Aorta (tissue), 5 donors: Measurements from ENCODE around the gene C22orf15. TPM values are rescaled to one million over a fixed set of nuclear protein-coding genes. Genes with fewer than 3 reads are reported as not detected.

Experiments used
- ATAC-seq: fragments of 200-7000 bp; cut with Tn5 transposase; one replicate; pipeline ENCODE4 v1.9.1; 2022; ENCODE audit warnings: moderate library complexity; ENCODE audit not compliant: low FRiP score
- DNase-seq, 2 donors: peaks; one replicate each; pipeline ENCODE4 v3.0.0-alpha.2; 2020
- H3K27ac ChIP-seq, 2 donors: one replicate each; pipeline ENCODE4 v1.5.1; 2013; ENCODE audit warnings: low read length in 2 of 2, mild to moderate bottlenecking in 2 of 2, moderate library complexity in 2 of 2, control low read depth in 1 of 2, inconsistent platforms in 1 of 2, low read depth in 1 of 2
- H3K27me3 ChIP-seq, 2 donors: one replicate each; pipeline ENCODE4 v1.6.1; 2013; ENCODE audit warnings: control low read depth in 1 of 2, low read length in 1 of 2, mild to moderate bottlenecking in 1 of 2, moderate library complexity in 1 of 2; ENCODE audit not compliant: insufficient read depth in 2 of 2, control insufficient read depth in 1 of 2
- H3K36me3 ChIP-seq, 2 donors: one replicate each; pipeline ENCODE4 v1.6.1; 2013; ENCODE audit warnings: control low read depth in 1 of 2, low read length in 1 of 2, mild to moderate bottlenecking in 1 of 2; ENCODE audit not compliant: insufficient read depth in 2 of 2, control insufficient read depth in 1 of 2
- H3K4me1 ChIP-seq, 2 donors: one replicate each; pipeline ENCODE4 v1.6.1; 2013; ENCODE audit warnings: low read length in 2 of 2, control low read depth in 1 of 2, mild to moderate bottlenecking in 1 of 2, moderate library complexity in 1 of 2; ENCODE audit not compliant: insufficient read depth in 2 of 2, control insufficient read depth in 1 of 2
- H3K4me3 ChIP-seq, 2 donors: one replicate each; pipeline ENCODE4 v1.5.1; 2013; ENCODE audit warnings: low read length in 2 of 2, control low read depth in 1 of 2, mild to moderate bottlenecking in 1 of 2
- H3K9me3 ChIP-seq: one replicate; pipeline ENCODE4 v1.6.1; 2013; ENCODE audit warnings: mild to moderate bottlenecking, low read length; ENCODE audit not compliant: control insufficient read depth
- WGBS, 2 donors: extraction: QIAGEN DNeasy Blood & Tissue Kit; methylation state at CpG; one replicate each; pipeline ENCODE4 v1.1.7; 2013; 5-methylcytosine and 5-hydroxymethylcytosine counted together
- intact Hi-C, 2 donors: fragments of 100-400 bp; cut with DNase I; formaldehyde crosslinking; loops; one replicate each; pipeline versions ENCODE4 v1.14.2 to v1.15.0; 2022
- polyA plus RNA-seq, 2 donors: library from polyadenylated mRNA; stranded (reverse); fragments of 200-250 nt; gene quantifications; one replicate each; pipeline ENCODE4 v1.2.3, GENCODE V29; 2013
- total RNA-seq, 2 donors: library from RNA; stranded (reverse); fragmentation: NEBNext Ultra II Directional; extraction: Animal tissue kit (Norgen Biotek cat#: 25700); gene quantifications; one replicate each; pipeline ENCODE4 v1.2.1, GENCODE V29; 2021
- donor health status: healthy with polysubstance abuse.
- donor health status: Bipolar disorder and iron deficiency.
- donor health status: DM: no; HTN: no; CAD: no.
- donor health status: DM: no; HTN: no; CAD: no.
- donor health status: DM: yes; HTN: yes; CAD: no.

Gene C22orf15
- total and polyA plus RNA-seq, 4 donors, result 0.23 to 0.69 TPM; not detected in 2

DNA sequence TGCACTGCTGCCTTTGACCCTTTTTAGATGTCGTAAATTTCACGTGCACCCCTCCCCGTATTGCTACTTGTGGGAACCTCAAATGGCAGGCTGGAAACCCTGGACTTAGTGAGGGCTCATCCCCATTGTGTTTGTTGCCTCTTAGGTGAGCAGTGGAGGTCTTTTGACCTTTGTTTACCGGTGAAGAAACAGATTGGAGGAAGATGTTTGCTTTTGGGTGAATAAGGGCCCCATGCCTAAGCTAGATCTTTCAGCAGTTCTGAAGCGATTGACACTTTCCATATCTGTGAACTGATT, 24.8 kb downstream of the C22orf15 start:
- no peaks in the 10 kb centered on the region for H3K4me1 ChIP-seq
- H3K27ac ChIP-seq, result no peak overlapping the region
- H3K9me3 ChIP-seq, result no peaks in the 10 kb centered on the region
- no peaks in the 10 kb centered on the region for H3K27me3 ChIP-seq
- WGBS, 2 donors, result 0 to 1% methylated on average over 5 of the region's 5 CpGs
- intact Hi-C loops, result loop anchor here in 1 of 2 donors (2.0 kb wide), 2 partner anchors 19 to 51 kb away; partner anchors contain the start of gene DERL3
- DNase-seq, result no peak
- H3K36me3 ChIP-seq, result no peaks in the 10 kb centered on the region
- peak overlapping the region; percentile 64 to 82 for H3K4me3 ChIP-seq
- ATAC-seq, result no peak

GRCh38 chr22:23787910-23788309, 25.1 kb downstream of the C22orf15 start:
- H3K4me1 ChIP-seq, result no peaks in the 10 kb centered on the region
- no peak for DNase-seq
- intact Hi-C loops, result loop anchor here in 1 of 2 donors (2.0 kb wide), 2 partner anchors 19 to 51 kb away; partner anchors contain the start of gene DERL3

GRCh38 chr22:23789121-23789520, 26.3 kb downstream of the C22orf15 start:
- H3K4me1 ChIP-seq, result no peaks in the 10 kb centered on the region
- DNase-seq (peak in 1 of 2 donors; percentile 8), ATAC-seq (no peak)
- intact Hi-C loops, result no loop called here
- H3K27ac ChIP-seq, result no peak overlapping the region
- H3K9me3 ChIP-seq, result no peaks in the 10 kb centered on the region
- no peak overlapping the region for H3K4me3 ChIP-seq
- WGBS, 2 donors, result 72 to 75% methylated on average over 4 of the region's 4 CpGs
- no peaks in the 10 kb centered on the region for H3K27me3 ChIP-seq
- no peaks in the 10 kb centered on the region for H3K36me3 ChIP-seq

More at GRCh38 chr22:23787910-23788309, 25.1 kb downstream of the C22orf15 start:
- Histone ChIP-seq H3K4me3 (peak overlapping the region in 1 of 2 donors; percentile 82), H3K9me3 (no peaks in the 10 kb centered on the region), H3K27ac (no peak overlapping the region), H3K27me3 (no peaks in the 10 kb centered on the region), H3K36me3 (no peaks in the 10 kb centered on the region)
- ATAC-seq, result no peak
- WGBS, 2 donors, result 19 to 27% methylated on average over 3 of the region's 3 CpGs

DNA sequence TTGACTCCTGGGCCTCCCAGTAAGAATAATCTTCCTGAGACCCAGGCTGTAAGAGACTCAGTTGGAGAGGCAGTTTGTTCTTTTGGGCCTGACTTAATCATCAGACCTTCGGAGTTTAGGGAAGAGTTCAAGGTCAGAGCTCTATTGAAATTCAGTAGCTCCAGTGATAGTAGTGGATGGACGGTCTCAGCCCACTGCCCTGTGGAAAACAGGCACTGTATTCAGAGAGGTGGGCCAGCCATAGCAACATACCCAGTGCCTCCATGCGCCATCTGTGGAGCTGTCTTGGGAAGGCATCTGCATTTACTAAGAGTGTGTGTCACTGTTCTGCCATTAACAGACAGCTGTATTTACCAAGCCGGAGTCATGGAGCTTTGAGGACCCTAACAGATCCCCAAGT, 26.8 kb downstream of the C22orf15 start:
- Histone ChIP-seq H3K4me1 (no peaks in the 10 kb centered on the region), H3K9me3 (no peaks in the 10 kb centered on the region), H3K27me3 (no peaks in the 10 kb centered on the region), H3K4me3 (no peak overlapping the region), H3K27ac (no peak overlapping the region), H3K36me3 (peaks cover 0 to 3% of the 10 kb centered on the region in 2 donors)
- no peak for DNase-seq
- intact Hi-C loops, result no loop called here
- 82 to 86% methylated on average over 4 of the region's 4 CpGs for WGBS, 2 donors
- no peak for ATAC-seq

- H3K4me3 ChIP-seq, result no peak overlapping the region
- no peak overlapping the region for H3K27ac ChIP-seq
- H3K9me3 ChIP-seq, result no peaks in the 10 kb centered on the region
- ATAC-seq (no peak), DNase-seq (no peak)
- H3K4me1 ChIP-seq, result no peaks in the 10 kb centered on the region
- no peaks in the 10 kb centered on the region for H3K27me3 ChIP-seq
- intact Hi-C loops, result no loop called here
- peaks cover 0 to 3% of the 10 kb centered on the region in 2 donors for H3K36me3 ChIP-seq
- WGBS, 2 donors, result 56 to 64% methylated on average over 11 of the region's 11 CpGs
Measured at GRCh38 chr22:23790819-23791737, 28.3 kb downstream of the C22orf15 start.

DNA sequence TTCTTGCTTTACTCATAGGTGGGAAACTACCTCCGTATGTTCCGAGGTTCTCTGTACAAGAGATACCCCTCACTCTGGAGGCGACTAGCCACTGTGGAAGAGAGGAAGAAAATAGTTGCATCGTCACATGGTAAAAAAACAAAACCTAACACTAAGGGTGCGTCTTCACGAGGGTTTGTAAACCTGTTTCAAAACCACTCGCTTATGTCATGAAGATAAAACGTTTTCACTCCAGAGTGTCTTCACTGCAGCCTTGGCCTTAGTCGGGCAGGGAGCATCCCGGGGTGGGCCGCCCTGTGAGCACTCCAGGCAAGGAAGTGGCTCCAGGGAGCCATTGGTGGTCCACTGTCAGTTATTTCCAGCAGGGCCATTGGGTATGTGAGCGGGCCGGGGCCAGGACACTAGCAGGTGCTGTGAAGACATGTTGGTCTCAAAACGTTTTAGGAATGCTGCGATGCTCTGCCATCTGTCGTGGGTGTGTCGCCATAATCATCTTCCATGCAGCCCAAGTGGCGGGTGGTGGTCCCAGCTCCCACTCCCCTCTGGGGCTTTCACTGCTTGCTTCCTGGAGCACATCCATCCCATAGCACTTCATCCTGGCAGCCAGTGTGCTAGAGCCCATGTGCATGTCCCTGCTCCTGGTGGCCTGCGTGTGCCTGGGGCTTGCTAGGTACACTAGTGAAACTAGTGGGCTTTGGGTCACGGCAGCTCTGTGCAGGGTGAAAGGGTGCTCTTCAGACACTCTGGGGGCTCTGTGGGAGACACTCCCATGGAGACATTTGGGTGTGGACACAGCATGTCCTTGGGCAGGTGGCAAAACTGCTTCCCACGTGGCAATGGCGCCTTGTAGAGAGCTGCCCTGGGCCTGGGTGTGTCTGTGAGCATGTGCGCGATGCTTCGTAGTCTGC, 29.2 kb downstream of the C22orf15 start:
- peaks cover 0 to 3% of the 10 kb centered on the region in 2 donors for H3K36me3 ChIP-seq
- no peaks in the 10 kb centered on the region for H3K27me3 ChIP-seq
- H3K27ac ChIP-seq, result no peak overlapping the region
- intact Hi-C loops, result no loop called here
- H3K9me3 ChIP-seq, result no peaks in the 10 kb centered on the region
- H3K4me1 ChIP-seq, result no peaks in the 10 kb centered on the region
- 85 to 86% methylated on average over 25 of the region's 25 CpGs for whole genome bisulfite sequencing, 2 donors
- ATAC-seq (no peak), DNase-seq (no peak)
- no peak overlapping the region for H3K4me3 ChIP-seq

DNA sequence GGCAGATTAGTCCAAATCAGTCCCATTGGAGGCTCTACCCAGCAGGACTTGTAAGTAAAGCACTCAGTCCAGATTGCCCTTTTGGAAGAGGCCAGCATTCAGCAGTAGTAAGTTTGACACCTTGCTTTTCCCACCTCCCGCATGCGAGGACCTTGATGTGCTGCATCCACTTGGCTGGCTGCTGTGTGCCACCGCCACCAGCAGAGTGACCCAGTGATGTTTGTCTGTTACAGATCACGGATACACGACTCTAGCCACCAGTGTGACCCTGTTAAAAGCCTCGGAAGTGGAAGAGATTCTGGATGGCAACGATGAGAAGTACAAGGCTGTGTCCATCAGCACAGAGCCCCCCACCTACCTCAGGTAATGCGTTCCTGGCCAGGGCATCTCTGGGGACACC, 30.5 kb downstream of the C22orf15 start:
- H3K4me1 ChIP-seq, result no peaks in the 10 kb centered on the region
- no peak overlapping the region for H3K27ac ChIP-seq
- ATAC-seq, result no peak
- no peaks in the 10 kb centered on the region for H3K27me3 ChIP-seq
- no peak for DNase-seq
- 82 to 85% methylated on average over 8 of the region's 8 CpGs for WGBS, 2 donors
- H3K36me3 ChIP-seq, result peaks cover 0 to 3% of the 10 kb centered on the region in 2 donors
- no peaks in the 10 kb centered on the region for H3K9me3 ChIP-seq
- H3K4me3 ChIP-seq, result no peak overlapping the region
- intact Hi-C loops, result no loop called here

DNA sequence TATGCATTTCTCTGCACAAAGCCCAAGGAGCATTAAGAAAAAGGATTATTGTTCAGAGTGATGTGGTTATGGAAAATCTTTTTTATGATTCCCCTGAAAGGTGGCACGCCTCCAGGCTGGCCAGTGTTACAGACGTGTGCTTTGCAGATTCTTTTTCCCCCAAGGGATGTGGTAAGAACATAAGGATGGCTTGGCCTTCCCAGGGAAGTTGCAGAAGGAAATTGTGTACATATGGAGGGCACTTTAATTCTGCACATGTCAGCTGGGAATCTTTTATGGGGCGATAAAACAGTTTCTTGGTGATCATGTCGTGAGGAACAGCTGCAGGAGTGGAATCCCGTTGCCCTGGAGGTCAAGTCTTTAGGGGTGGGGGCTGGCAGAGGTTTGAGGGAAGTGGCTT, 33.7 kb downstream of the C22orf15 start:
- DNase-seq (peak in 1 of 2 donors; percentile 17), ATAC-seq (no peak)
- Histone ChIP-seq H3K27me3 (no peaks in the 10 kb centered on the region), H3K36me3 (peaks cover 3 to 4% of the 10 kb centered on the region in 2 donors), H3K27ac (no peak overlapping the region), H3K4me3 (no peak overlapping the region), H3K9me3 (no peaks in the 10 kb centered on the region), H3K4me1 (no peaks in the 10 kb centered on the region)
- intact Hi-C loops, result no loop called here
- WGBS, 2 donors, result 47 to 63% methylated on average over 5 of the region's 5 CpGs
